D341Med (cell line): Measurements from ENCODE around the gene MXD4.

Source experiments
- DNase-seq: peaks from one replicate; pipeline ENCODE4 v3.0.0; 2012; ENCODE audit warnings: low spot score

MXD4 gene, protein sequence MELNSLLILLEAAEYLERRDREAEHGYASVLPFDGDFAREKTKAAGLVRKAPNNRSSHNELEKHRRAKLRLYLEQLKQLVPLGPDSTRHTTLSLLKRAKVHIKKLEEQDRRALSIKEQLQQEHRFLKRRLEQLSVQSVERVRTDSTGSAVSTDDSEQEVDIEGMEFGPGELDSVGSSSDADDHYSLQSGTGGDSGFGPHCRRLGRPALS

DNA sequence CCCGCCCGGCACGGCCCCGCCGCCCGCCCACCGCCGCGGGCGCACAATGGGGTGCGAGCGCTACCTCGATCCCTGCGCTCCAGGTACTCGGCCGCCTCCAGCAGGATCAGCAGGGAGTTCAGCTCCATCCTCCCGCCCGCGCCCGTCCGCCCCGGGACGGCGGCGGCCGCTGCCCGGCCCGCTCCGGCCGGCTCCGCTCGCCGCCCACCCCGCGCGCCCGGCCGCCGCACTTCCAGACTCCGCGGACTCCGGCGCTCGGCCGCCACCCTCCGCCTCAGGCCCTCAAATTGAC lies at the start of gene MXD4:
MXD4 (minus strand) TSS at position 257 of the 292 bp plus-strand sequence; CDS start at position 128, 129 bp downstream.
- DNase-seq, result no peak

- DNase-seq, result no peak
These were observed 45.0 kb upstream of the MXD4 start for GRCh38 chr4:2306773-2307410.

DNA sequence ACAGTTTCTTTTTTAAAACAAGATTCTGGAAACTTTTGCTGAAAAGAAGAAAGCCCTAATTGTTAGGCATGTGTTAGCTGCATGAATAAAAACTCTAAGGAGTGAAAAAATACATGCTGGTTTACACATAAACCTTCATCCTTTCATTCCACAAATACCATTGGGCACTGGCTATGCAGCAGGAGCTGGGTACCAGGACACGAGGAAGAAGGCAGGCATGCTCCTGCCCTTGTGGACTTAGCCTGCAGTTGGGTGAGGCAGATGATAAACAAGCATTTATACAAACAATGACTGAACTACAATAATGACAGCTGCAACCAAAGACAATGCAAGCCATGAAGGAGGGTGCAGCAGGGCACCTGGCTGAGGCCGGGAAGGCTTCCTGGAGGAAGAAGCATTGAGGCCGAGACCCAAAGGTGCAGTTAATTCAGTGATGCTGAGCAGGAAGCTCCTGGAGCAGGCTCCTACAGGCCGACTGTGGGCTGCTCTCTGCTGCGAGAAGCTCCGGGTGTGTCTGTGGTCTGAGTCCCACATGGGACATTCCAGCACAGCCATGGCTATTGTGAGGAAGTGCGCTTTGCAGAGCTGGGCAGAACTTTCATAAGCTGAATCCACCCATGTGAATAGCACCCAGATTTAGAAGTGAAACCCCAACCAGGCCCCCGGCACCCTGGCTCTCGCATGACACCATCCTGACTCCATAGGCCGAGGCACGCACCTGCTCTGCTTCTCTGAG lies 44.0 kb upstream of the MXD4 start:
- no peak for DNase-seq

DNA sequence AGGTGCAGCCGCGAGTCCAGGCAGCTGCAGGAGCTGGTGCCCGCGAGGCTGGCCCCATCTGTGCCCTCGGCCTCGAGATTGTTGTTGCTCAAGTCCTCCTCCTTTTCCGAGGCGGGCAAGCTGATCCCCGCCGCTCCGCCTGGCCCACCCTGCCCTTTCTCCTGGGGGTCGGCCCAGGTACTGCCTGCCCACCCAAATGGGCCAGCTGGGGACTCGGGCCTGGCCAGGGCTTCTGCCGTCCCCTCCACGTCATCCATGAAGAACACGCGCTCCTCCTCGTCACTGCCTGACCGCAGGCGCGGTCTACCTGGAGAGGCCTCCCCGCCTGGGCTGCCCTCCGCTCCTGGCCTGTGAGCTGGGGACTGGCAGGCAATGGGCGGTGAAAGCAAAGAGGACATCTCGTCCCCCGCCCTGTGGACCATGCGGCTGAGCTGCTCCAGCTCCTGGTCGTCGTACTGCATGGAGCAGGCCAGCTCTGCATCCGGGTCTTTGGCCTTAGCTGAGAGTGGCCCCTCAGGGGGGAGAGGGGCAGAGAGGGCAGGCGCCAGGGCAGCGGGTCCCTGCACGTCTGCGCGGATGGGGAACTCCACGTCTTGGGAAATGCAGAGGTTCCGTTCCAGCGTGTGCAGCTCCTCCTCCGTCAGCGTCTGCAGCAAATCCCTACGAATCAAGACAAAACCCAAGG lies 43.1 kb upstream of the MXD4 start:
- peak; percentile 24 for DNase-seq

DNA sequence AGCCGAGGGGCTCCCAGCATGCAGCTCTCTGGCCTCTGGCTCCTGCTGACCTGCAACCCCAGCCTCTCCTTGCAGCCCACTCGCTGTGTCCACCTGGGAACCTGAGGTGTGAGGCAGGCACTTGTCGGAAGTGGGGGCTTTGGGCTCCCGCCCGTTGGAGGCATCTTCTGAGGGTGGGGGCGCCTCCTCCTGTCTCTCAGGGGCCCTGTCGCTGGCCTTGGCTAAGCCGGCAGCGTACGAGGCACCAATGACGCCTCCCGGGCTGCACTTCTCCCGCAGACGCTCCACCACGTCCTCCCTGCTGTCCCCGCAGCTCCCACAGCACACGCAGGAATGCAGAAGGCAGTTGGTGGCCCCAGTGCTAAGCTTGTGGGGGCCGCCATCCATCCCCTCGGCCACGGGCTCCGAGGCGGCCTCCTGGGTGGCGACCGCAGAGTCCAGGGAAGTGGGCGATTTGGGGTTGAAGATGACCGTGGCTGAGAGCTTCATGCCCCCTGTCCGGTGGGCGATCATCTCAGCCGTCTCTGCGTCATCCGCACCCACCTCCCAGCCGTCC lies 42.5 kb upstream of the MXD4 start:
- peak; percentile 27 for DNase-seq

GRCh38 chr4:2303686-2304320 lies 41.9 kb upstream of the MXD4 start:
- DNase-seq, result peak; percentile 29

GRCh38 chr4:2303121-2303685 lies 41.3 kb upstream of the MXD4 start:
- peak; percentile 24 for DNase-seq

DNA sequence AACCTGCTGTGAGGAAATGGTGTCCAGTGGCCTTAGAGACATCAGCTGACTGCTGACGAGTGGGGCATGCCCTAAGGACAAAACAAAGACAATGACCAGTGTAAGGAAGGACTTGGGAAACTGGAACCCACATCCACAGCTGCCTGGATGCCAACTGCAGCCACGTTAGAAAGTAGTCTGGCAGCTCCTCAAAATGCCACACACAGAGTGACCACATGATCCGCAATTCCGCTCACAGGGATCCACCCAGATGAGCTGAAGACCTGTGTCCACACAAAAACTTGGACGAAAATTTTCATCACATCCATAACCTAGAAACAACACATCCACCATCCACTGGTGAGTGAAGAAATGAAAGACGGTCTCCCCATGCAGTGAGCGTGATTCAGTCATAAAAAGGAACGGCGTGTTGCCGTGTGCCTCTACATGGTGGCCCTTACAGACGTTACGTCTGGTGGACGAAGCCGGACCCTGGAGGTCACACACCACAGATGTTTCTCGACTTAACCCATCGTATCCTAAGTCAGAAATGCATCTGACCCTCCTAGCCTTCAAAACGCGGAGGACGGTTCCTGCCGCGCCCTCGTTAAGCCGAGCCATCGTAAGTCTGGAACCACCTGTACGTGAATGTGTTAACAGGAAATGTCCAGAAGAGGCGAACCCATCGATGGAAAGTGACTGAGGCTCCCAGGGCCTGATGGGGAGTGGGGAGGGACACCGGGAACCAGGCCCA lies 40.6 kb upstream of the MXD4 start:
- DNase-seq, result no peak

DNA sequence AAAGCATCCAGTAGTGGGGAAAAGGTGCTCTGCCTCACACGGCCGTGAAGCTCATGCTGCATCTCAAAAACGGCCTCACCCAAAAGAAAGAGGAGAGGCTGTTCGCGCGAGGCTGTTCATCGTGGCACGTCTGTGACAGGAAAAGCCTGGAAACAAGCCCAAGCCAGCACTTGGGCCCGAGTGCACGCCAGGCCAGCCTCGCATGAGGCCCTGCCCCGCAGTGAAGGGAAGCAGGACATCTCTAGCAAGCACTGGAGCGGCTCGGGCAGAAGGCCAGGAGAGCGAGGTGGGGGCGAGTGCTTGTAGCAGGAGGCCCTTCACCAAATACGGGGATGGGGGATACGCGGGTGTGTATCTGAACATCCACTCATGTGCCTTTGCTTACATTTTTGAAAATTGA lies 39.9 kb upstream of the MXD4 start:
- peak; percentile 27 for DNase-seq

- peak; percentile 18 for DNase-seq
These were observed 39.3 kb upstream of the MXD4 start for GRCh38 chr4:2301225-2301642.

DNA sequence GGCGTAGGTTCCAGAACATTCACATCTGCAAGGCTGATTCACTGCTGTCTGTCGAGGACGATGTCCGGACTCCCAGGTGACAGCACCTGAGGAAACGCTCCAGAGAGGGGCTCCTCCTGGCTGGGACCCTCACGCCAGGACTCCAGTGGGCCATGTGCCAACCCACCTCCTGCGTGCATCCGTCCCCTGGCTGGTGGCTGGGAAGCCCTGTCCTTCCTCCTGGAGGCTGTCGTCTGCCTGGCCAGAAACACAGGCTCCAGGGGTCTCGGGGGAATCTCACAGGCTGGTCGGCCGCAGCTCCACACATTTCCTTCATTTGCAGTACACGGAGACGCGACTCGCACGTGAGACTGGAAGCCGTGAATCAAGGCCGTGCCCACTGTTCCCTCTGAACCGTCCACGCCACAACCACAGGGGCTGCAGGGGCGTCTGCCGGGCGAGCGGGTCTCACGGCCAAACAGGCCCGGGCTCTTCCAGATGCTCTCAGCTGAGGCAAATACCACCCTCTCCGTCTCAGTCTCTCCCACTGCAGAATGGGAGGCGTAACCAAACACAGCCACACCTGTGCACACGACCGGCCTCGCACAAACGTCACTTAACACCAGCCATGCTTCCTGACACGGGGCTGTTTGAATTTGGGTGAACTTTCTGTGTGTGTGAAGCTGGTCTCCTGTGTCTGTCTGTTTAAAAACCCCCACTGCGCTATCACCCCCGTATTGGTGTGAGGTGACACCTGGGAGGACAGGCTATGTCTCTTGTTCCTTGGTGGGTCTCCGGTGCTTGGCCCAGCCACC lies 38.7 kb upstream of the MXD4 start:
- peak; percentile 27 for DNase-seq

DNA sequence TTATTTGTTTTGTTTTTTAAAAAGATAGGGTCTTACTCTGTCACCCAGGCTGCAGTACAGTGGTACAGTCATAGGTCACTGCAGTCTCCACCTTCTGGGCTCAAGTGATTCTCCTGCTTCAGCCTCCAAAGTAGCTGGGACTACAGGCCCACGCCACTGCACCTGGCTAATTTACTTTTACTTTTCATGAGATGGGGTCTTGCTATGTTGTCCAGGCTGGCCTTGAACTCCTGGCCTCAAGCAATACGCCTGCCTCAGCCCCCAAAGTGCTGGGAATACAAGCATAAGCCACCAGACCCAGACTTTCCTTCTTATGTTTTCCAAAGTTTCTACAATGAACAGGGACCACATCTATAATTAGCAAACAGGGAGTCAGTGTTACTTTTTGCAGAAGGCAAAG lies 37.9 kb upstream of the MXD4 start:
- no peak for DNase-seq

GRCh38 chr4:2298532-2298991 lies 36.7 kb upstream of the MXD4 start:
- DNase-seq, result peak; percentile 24

- DNase-seq, result no peak
These were observed 36.0 kb upstream of the MXD4 start for GRCh38 chr4:2297606-2298531.

DNA sequence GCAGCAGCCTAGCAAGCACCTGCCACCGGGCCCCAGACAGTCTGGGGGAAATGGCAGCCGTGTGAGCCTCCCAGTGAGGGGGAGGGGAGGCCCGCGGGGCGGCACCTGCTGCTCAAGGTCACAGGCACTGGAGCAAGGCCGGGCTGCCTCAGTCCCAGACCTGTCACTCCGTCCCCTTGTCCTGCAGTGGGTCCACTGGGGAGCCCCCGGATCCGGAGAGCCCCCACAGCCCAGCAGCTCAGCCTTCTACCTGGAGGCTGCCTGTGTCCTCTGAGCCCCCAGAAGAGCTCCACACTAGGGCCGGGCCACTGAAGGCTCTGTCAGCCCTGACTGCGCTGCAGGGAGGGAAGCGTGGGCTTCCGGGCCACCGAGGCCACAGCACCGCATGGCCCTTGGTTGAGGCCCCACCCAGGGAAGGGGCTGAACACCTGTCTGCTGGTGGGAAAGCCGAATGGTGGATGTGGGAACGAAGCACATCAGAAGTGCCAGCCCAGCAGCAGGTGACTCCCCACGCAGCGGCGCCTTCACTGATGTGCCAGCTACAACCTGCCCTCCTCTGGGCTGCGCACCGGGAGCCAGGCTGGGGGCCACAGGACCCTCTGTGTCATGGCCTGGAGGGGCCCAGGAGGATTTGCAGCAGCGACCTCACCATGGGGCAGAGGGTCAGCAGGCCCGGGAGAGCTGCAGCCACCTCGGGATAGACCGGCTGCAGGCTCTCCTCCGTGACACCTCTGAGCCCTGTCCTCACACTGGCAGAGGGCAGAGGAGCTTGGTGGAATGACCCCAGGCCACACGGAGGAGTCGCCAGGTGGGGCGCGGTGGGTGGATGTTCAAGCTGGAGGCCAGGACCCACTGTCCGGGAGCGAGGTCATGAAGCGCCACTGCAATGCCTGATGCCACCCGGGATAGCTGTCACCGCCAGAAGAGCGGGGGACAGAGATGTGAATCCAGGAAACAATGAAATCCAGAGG lies 35.0 kb upstream of the MXD4 start:
- DNase-seq, result peak; percentile 49

GRCh38 chr4:2295900-2296442 lies 34.1 kb upstream of the MXD4 start:
- DNase-seq, result peak; percentile 46

DNA sequence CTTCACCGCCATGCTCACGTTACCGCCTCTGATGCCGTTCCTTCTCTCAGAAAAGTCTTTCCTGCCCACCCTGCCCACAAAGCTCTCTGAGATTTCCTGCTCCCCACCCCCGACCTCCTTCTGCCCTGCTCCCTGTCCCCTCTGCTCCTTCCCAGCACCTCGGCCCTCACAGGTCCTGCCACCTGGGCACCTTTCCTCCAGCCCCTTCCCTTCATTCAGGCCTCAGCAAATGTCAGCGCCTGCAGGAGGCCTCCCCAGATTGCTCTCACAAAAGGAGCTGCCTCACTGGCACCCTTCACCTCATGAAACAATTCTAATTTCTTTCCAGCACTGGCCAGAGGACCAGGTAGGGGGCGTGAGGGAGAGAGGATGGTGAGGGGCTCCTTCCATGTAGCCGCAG lies 33.6 kb upstream of the MXD4 start:
- no peak for DNase-seq
